ENCODE results near the gene ELK3. TPM values are rescaled to one million over a fixed set of nuclear protein-coding genes. Genes with fewer than 3 reads are reported as not detected.

ELK3 gene
- total RNA-seq, 1 donor from 2014 or later: 18.6 TPM

DNA sequence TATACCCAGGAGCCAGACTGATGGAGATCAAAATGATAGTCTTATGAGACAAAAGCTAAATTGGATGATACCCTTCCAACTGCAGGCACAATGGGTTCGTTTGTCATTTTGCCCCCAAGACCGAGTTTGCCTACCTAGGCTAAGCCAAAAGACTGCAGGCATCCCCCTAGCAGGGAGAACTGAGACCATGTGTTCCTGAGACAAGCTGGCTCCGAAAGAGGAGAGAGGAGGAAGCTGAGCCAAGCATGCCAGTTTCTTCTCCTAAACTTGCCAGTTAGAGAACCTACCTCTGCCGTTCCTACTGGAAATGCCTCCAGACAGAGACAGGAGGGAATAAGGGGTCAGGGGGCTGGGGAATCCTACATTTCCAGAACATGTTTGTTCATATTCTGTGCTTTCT lies 8.3 kb upstream of the ELK3 start:
- intact Hi-C loops (cut with DNase I): no loop called here
- DNase-seq (ENCODE audit: low spot score): no peak

DNA sequence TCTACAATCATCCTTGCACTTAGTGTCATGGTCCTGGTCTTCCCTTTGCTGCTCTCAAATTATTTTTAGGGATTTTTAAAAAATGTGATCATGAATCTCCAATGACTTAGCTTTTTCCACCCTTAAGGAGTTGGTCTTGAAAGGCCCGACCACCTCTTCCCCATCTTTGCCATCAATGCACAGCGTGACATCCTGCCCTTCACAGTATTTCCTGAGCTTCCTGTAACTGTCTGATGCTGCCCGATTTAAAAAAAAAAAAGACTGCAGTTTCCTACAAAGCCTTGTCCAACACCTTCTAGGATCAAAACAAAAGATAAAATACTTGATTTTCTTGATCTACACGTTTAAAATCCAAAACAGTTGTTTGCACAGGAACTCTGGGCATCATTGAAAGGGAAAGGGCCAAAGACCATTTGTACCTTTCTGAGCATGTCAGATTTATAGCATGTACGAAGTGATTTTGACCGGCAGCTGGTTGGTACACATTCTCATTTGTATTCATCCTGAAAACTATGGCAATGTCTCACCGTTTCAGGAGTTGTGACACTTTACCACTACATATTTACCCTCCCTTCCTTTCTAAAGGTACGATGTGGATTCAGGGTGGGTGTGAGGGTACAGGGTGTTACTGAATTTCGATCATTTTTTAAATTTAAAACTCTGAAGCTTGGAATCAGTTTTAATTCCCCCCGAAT lies 7.4 kb upstream of the ELK3 start:
- intact Hi-C loops (cut with DNase I): no loop called here
- no peak for DNase-seq (ENCODE audit: low spot score)

DNA sequence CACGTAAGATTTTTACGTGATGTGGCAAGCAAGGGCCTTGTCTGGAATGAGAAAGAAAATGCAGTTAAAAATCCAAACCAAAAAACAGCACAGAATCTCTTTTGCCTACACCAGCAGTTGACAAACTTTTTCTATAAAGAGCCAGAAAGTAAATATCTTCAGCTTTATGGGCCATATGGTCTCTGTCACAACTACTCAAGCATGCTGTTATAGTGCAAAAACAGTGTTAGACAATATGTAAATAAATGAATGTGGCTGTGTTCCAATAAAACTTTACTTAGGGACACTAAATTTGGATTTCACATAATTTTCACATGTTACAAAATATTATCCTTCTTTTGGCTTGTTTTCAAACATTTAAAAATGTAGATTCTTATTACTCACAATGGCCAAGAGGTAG lies 6.2 kb upstream of the ELK3 start:
- intact Hi-C loops (cut with DNase I): no loop called here

DNA sequence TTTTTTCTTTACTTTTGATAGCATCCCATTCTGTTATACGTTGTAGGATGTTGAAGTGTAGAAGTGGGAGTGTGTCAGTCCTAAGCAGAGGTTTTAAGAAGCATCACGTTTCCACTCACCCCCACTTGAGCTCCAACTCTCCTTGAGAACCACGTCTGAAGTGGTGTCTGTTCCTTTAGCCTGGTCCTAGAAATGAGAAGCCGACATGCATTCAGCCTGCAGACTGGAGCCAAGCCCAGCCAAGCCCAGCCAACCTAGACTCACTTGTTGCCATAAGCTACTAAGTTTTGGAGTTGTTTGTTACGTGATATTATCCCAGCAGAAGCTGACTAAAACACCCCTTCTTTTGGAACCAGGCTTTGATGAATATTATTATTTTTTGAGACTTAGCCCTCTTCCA lies 4.4 kb upstream of the ELK3 start:
- no peak for DNase-seq (ENCODE audit: low spot score)

More for the DNA sequence above, 6.2 kb upstream of the ELK3 start:
- no peak for DNase-seq (ENCODE audit: low spot score)

DNA sequence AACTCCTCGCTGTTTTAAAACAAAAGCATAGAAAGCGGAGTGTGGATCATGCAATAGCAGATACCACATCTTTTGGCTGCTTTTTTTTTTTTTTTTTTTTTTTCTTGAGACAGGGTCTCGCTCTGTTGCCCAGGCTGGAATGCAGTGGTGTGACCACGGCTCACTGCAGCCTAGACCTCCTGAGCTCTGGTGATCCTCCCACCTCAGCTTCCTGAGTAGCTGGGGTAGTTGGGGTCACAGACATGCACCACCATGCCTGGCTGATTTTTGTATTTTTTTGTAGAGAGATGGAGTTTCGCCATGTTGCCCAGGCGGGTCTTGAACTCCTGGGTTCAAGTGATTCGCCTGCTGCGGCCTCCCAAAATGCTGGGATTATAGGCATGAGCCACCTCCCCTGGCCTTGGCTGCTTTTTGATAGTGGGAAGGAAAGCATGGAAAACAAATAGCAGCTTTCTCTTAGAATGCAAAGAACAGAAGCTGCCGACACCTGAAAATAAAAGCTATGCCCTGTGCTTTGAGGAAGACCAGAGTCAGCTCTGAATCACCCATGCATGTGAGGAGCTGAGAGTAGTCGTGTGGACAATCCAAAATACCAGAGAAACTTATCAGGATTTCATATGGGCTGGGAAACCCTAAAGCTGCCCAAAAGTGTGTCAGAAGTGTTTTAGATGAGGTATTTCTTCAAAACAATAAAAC lies 3.6 kb upstream of the ELK3 start:
- DNase-seq (ENCODE audit: low spot score): no peak
- intact Hi-C loops (cut with DNase I): no loop called here

More for the DNA sequence above, 4.4 kb upstream of the ELK3 start:
- intact Hi-C loops (cut with DNase I): no loop called here

DNA sequence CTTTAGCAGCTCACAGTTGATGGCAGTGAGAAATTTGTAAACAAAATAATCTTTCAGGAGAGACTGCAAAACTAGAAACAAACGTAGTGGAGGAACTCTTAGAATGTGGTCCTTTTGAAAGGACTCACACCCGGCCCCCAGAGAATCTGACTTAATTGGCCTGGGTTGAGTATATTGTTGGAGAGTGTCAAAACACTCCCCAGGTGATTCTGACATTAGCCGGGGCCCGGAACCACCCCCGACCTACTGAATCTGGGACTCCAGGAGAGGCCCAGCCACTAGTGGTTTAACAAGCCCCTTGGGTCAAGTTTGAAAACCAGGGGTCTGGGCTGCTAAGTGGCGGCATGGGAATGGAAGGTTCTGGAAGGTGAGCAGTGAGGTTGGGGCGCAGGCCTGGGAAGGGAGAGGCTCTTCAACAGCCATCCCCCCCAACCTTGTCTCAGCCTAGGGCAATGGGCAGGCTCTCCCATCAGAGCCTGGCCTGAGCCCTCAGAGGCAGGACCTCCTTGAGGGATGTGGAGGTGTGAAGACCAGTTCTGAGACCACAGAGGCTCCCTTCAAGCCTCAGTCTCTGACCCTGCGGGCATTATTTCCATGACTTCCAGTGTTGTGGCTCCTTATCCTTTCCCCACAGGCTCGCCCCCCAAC lies 1.1 kb upstream of the ELK3 start:
- intact Hi-C loops (cut with DNase I): no loop called here
- DNase-seq (ENCODE audit: low spot score): peak; percentile 70

DNA sequence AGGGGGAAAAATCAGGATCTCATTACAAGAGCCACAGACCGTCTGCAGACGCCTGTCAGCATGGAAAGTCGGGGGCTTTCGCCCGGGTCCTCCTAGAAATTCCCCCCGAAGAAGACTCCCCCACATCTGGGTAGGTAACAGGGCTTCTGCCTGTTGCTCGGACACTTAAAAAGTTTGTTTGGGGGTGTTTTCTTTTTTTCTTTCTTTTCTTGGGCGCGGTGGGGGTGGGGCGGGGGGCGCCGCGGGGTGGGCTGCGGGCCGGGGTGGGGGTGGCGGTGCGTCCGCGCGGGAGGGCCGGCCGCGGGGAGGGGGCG lies 358 bp downstream of the ELK3 start:
- DNase-seq (ENCODE audit: low spot score): no peak
- intact Hi-C loops (cut with DNase I): no loop called here

DNA sequence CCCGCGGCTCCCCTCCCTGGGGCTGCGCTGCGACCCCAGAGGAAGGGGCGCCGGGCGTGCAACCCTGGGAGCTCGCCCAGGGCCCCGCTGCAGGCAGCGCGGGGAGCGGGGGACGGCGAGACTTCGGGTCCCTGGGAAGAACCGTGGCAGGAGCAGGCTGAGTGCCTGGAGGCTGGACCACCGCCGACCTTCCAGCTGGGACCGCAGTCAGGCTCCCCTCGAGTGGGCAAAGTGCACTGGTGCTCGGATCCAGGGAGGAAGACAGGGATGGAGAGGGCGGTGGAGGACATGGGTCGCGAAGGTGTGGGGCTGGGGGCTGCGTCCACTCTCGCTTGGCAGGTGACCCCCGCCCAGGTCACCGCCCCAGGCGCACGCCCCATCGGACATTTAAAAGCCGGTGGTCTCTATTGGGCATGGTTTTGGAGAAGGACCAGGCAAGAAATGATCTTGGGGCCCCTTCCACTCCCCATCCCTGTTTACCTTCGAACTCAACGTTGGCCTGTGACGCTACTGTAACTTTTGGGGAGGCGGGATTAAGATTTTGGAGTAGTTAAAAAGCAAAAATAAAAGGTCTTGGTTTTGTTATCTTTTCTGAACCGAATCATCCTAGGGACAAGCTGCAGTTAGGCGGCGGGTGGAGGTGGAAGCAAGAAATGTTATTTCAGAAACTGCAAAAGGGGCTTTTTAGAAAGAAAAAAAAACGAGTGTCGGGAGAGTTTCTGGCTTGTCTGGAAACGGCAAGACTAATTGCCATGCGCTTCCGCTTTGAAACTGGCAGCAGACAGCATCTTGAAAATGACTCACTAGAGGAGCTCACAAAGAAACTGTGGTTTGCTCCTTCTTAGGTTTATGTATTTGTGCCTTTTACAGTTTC lies 1.0 kb downstream of the ELK3 start:
- intact Hi-C loops (cut with DNase I): no loop called here
- DNase-seq (ENCODE audit: low spot score): peak; percentile 75

DNA sequence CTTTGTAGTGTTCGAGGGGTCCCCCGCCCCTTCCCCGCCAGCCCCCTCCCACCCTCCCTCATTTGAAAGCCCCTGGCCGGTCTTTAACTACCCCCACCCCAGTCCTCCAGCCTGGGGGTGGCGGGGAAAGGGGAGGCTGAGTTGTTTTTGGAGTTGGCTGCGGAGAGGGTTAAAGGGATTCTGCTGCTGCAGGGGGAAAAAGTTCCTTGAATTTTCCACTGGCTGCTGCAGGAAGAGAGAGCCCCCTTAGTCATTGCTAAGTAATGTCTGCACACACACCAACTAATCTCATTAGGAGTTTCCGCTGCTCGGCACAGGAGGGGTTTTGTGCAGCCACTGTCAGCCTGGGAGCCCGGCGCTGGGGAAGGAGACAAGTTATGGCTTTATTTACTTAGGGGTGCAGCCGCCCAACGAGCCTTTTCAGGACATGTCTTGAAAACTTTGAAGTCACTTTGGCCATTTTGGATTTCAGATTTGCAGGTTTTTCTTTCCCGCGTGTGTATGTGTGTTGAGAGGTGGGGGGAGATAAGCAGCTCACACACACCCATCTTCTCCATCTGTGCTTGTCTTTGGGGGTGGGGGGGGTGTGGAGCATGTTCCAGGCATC lies 1.8 kb downstream of the ELK3 start:
- intact Hi-C loops (cut with DNase I): no loop called here
- peak; percentile 63 for DNase-seq (ENCODE audit: low spot score)

DNA sequence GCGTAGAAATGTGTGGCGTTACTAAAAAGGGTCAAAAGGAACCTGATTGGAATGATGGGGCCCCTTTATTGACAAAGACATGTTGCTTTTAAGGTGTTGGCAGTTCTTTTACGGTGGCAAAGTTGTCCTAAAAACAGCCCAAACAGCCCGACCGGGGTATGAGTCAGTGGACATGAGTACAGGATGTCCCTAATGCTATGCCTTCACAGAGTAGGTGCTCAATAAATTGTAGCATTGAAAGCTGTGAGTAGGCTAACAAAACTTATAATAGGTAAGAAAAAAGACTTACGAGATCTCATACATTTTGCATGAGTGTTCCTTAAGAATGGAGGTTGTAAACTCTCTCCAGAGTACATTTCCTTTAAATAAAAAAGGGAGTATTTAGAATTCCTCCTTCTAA lies 2.6 kb downstream of the ELK3 start:
- intact Hi-C loops (cut with DNase I): no loop called here
- peak; percentile 41 for DNase-seq (ENCODE audit: low spot score)

DNA sequence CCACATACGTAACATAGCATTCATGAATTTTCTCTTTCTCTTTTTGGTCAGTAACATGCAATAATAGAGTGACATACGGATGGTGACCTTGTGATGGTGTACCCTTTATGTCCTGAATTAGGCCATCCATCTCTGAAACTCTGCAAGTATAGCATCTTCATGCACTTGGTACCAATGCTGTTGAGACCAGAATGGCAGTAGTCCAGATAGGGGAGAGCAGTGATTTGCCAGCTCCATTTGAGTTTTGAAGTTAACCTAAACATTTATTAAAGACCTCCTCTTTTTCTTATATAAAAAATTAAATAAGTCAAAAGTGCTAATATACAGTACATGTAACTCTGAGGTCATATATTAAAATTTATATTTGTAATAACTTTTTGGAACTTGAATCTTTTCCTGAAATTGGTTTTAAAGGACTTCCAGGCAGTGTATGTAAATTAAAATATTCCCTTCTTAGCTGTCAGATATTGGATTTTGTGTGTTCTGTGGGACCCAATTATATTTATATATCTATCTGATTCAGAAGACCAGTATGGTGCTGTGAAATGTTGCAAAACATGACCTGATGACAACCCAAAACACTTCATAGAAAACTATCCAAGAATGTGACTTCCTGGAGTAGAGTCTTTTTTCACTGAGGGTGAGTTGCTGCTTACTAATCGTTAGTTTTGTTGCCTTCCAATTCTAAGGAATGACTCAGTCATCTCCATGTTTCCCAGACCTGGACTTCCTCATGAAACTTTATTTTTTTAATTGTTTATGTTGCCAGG lies 3.5 kb downstream of the ELK3 start:
- no peak for DNase-seq (ENCODE audit: low spot score)
- intact Hi-C loops (cut with DNase I): no loop called here

DNA sequence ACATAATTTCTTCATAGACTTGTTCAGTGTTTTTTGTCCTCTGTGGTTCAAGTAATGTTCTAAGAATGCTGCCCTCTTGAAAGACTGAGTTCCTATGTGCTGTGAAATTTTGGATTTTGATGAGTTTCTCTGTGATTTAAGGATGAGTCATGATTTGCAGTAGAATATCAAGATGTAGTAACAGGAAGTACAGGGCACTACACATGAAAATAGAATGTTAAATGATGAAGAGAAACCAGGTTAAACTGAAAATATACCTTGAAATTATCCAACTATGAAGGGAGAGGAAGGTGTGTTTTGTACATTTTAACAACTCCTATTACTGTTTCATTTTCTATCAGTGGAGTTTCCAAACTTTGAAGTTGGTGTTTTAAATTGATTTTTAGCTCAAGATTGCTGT lies 4.8 kb downstream of the ELK3 start:
- intact Hi-C loops (cut with DNase I): no loop called here
- DNase-seq (ENCODE audit: low spot score): no peak

DNA sequence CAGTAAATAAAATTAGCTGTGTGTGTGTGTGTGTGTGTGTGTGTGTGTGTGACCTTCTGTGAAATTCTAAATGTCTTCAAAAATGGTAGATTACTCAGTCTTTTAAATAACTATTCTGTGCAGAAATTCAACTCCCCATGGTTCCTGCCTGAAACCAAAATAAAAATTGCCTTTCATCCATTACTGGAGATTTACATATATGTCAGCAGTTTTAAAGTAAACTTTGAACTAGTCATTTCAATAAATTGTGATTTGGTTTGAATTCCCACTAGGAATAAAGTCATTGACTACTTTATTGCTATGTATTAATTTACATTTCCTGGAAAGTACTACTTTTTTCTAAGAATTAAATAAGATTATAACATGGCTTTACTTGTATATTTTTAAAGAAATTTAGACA lies 5.3 kb downstream of the ELK3 start:
- DNase-seq (ENCODE audit: low spot score): no peak
- intact Hi-C loops (cut with DNase I): no loop called here

DNA sequence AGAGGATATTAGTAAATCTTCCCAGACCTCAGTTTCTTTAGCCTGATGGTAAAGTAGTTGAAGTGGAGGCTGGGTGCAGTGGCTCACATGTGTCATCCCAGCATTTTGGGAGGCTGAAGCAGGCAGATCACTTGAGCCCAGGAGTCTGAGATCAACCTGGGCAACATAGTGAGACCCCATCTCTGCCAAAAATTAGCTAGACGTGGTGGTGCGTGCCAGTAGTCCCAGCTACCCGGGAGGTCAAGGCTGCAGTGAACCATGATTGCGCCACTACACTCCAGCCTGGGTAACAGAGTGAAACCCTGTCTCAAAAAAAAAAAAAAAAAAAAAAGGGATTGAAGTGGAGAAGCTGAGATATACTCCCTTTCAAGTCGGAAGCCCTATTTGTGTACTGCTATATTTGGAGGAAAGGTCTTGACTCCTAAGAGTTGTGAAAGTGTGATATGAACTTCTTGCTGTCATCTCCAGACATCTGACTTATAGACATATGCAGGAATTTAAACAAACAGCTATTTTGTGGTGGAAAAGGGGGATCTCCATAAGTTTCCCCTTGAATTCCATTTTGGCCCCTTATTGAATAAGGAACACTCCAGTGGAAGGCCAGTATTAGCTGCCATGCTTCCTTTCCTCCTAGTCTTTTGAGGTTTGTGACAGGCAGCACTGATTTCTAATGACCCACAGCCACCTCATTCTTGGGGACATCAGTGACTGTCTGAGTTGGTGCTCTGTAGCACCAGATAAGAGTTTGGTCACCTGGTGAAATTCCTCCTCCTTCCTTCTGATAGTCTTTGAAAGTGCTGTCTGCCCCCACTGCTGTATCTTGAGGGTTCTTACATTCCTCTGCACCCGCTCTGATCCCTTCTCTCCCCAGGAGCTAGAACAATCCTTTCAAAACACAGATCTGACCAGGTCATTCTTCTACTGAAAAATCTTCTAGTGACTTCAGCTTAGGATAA lies 7.4 kb downstream of the ELK3 start:
- DNase-seq (ENCODE audit: low spot score): no peak
- intact Hi-C loops (cut with DNase I): no loop called here

DNA sequence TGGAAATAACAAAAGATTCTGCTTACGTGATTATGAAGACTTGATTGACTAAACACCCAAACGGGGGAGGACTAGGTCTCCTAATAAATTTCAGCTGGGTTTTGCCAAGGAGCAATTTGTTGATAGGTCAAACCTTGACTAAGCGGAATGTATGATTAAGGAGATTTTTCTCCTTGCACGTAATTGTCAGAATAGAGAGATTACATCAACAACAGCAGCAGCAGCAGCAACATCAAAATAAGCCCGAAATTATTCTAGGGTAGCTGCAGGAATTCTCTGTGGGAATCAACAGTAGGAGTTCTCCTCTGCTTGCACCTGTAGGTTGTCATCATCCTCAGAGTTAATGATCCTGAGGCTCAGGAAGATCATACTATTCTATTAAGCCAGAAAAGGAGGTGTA lies 10.2 kb downstream of the ELK3 start:
- no peak for DNase-seq (ENCODE audit: low spot score)
- intact Hi-C loops (cut with DNase I): no loop called here

DNA sequence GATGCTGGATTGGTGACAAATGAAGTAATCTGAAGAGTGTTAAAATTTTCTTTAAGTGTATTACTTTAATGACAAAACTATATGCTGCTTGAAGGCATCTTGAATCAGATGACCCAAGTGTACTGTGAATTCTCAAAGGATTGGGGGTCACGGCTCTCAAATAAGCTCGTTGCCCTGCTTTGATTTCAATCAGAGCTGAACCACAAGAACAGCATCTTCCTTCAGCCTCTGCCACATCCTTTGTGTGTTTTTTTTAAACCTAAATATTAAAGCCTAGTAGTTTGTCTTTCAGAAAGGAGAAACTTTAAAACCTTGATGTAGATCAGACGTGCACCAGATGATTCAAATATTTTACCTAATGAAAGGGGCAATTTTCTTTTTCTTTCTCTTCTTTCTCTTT lies 11.7 kb downstream of the ELK3 start:
- no peak for DNase-seq (ENCODE audit: low spot score)
- intact Hi-C loops (cut with DNase I): loop anchor here (5.0 kb wide), 1 partner anchor 39 kb away; no protein-coding TSS in a partner anchor

DNA sequence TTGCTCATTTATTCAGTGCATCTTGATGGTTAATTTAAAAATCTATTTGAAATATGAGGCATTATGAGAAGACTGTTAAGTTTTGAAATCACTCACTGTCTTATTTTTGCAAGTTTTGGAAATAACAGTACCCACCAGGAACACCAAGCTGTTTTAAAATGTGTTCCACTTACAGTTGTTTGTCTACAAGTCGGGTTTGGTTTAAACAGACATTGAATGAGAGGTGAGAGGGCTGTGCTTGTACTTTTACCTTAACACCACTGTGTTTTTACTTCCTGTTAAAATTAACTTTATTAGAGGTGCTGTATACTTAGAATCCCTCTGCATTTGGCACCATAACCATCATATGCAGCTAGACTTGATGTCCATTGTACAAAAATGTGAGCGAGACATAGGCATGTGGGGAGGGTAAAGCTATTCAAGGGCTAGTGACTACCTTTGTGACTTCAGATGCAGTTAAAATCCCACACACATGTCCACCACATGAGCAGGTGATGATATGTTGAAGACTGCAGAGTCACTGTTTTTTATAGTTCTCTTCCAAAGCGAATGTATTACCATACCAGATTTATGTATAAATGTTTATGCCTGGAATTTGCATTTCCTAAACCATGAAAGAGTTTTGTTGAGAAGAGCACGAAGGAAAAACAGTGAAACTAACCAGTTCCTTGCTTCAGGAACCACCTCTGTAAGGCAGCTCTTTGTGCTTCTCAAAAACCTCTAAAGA lies 12.9 kb downstream of the ELK3 start:
- no peak for DNase-seq (ENCODE audit: low spot score)
- intact Hi-C loops (cut with DNase I): loop anchor here (5.0 kb wide), 1 partner anchor 40 kb away; no protein-coding TSS in a partner anchor
